GM12872 (cell line): ENCODE data around the gene DHCR7.

Source experiments
- TF ChIP-seq, protein P1 (sequence below): IDR thresholded peaks from 3 replicates; pipeline ENCODE4 v1.5.1; 2011; ENCODE audit warnings: low read depth, mild to moderate bottlenecking, low read length, moderate library complexity; ENCODE audit not compliant: insufficient read depth

DHCR7 gene

DNA sequence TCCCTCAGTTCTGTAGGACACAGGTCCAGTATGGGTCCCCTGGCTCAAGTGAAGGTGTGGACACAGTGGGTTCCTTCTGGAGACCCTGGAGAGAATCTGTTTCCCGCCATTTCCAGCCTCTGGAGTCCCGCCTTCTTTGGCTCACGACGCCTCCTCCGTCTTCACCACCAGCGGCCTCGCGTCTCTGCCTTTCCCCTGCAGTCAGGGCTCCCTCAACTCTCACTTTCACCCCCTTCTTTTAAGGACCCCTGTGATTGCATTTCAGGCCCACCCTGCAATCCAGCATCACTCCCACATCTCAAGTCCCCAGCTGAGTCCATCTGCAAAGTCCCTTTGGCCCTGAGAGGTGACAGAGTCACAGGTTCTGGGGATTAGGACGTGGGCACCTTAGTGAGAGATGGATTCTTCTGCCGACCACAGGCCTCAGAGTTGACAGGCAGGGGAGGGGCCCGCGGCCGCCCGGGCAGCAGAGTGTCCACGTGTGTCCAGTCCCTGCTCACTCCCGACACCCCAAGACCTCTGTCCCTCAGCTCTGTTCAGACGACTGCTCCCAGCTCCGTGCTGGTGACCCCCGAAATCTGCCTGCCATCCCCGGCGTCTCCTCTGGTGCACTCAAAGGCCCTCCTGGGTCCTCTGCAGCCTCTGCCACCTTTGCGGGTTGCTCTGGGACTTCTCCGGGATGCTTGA lies 42.0 kb upstream of the DHCR7 start:
- TF ChIP-seq, protein P1, sequence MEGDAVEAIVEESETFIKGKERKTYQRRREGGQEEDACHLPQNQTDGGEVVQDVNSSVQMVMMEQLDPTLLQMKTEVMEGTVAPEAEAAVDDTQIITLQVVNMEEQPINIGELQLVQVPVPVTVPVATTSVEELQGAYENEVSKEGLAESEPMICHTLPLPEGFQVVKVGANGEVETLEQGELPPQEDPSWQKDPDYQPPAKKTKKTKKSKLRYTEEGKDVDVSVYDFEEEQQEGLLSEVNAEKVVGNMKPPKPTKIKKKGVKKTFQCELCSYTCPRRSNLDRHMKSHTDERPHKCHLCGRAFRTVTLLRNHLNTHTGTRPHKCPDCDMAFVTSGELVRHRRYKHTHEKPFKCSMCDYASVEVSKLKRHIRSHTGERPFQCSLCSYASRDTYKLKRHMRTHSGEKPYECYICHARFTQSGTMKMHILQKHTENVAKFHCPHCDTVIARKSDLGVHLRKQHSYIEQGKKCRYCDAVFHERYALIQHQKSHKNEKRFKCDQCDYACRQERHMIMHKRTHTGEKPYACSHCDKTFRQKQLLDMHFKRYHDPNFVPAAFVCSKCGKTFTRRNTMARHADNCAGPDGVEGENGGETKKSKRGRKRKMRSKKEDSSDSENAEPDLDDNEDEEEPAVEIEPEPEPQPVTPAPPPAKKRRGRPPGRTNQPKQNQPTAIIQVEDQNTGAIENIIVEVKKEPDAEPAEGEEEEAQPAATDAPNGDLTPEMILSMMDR, result no peak

DNA sequence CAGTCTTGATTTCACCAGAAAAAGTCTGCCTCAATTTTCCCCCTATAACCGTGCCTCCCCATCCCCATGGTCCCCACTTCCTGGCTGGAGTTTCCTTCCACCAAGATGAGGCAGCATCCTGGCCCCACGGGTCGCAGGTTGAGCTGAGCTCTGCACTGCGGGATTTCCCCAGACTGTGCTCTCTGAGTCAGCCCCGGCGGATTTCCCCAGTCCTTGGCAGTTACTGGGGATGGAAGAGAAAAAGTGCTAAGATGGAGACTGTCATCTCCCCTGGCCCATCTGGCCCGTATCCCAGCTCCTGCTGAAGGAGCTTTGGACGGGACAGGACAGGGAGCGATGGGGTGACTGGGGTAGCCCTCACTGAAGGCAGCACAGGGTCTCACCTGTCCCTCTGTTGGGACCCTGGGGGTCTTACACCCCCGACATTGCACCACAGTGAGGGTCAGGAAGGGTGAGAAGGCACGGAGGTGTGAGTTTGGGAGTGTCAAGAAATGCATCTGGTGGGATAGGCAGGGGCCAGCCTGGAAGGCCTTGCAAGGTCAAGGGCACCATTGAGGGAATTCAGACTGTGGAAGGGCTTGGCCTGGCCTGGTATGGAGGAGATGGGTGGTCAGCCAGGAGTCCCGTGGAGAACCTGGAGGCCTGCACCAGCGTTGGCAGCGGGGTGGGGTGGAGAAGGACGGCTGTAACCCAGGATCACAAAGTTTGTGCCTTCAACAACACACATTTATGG lies 41.3 kb upstream of the DHCR7 start:
- TF ChIP-seq, protein P1, result no peak

- TF ChIP-seq, protein P1, result no peak
Observed at GRCh38 chr11:71488681-71489270, 40.6 kb upstream of the DHCR7 start.

- TF ChIP-seq, protein P1, result no peak
Observed at GRCh38 chr11:71486320-71486719, 38.1 kb upstream of the DHCR7 start.

DNA sequence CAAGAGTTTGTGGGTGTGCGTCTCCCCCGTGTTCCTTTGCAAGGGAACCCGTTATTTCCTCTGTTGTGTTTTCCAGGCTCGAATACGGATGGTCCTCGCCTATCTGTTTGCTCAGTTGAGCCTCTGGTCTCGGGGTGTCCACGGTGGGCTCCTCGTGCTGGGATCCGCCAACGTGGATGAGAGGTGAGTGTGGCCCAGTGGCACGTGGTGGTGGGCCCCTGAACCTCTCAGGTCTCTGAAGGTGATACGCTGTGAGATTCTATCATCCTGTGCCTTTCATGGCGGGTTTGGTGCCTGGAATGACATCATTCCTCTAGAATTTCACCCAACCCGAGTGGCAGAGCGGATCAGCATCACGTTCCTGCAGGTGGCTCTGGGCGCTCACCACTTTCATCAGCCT lies 37.3 kb upstream of the DHCR7 start:
- TF ChIP-seq, protein P1, result no peak

DNA sequence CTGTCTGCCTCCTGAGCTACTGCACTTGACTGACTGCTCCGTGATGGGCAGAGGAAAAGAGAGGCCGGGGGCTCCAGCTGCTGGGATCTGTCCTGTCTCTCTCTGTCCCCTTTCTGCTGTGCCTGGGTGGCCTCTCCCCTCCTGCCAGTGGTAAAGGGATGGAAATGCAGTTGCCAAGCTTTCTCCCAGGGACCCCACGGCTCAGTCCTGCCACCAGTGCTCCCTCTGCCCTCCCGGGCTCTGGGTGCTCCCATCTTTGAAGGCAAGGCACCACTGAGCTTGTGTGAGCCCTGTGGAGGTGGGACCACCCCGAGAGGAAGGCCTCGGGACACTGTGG lies 36.8 kb upstream of the DHCR7 start:
- TF ChIP-seq, protein P1, result no peak

GRCh38 chr11:71484248-71485062 lies 36.3 kb upstream of the DHCR7 start:
- TF ChIP-seq, protein P1, result no peak
